ENCODE measurements around the gene NXPE3.
"Not testable (repeated sequence)": the region's sequence is repeated elsewhere in the genome, so short reads cannot be mapped to it uniquely, and the experiment has no call there.

Gene NXPE3

GRCh38 chr3:101858464-101859030 lies 79.5 kb downstream of the NXPE3 start:
- DNase-seq (ENCODE audit: low read depth): no peak
- no peak overlapping the region for H3K4me3 ChIP-seq (ENCODE audit: low read length)

GRCh38 chr3:101859882-101860448 lies 81.0 kb downstream of the NXPE3 start:
- H3K4me3 ChIP-seq (ENCODE audit: low read length): no peak overlapping the region
- no peak for DNase-seq (ENCODE audit: low read depth)
- TF ChIP-seq CTCF (IDR thresholded peaks at IDR 0.05; ENCODE audit: insufficient read depth, low read depth, low read length, missing control alignments): no peak

More at GRCh38 chr3:101858464-101859030, 79.5 kb downstream of the NXPE3 start:
- no peak for TF ChIP-seq CTCF (IDR thresholded peaks at IDR 0.05; ENCODE audit: insufficient read depth, low read depth, low read length, missing control alignments)

GRCh38 chr3:101861212-101861788 lies 82.3 kb downstream of the NXPE3 start:
- no peak overlapping the region for H3K4me3 ChIP-seq (ENCODE audit: low read length)
- TF ChIP-seq CTCF (IDR thresholded peaks at IDR 0.05; ENCODE audit: insufficient read depth, low read depth, low read length, missing control alignments): no peak
- DNase-seq (ENCODE audit: low read depth): no peak

GRCh38 chr3:101861789-101862415 lies 82.9 kb downstream of the NXPE3 start:
- no peak overlapping the region for H3K4me3 ChIP-seq (ENCODE audit: low read length)
- peak; percentile 46 for DNase-seq (ENCODE audit: low read depth)
- TF ChIP-seq CTCF (IDR thresholded peaks at IDR 0.05; ENCODE audit: insufficient read depth, low read depth, low read length, missing control alignments): no peak

GRCh38 chr3:101862416-101863165 lies 83.6 kb downstream of the NXPE3 start:
- DNase-seq (ENCODE audit: low read depth): peak; percentile 66
- H3K4me3 ChIP-seq (ENCODE audit: low read length): no peak overlapping the region
- TF ChIP-seq CTCF (IDR thresholded peaks at IDR 0.05; ENCODE audit: insufficient read depth, low read depth, low read length, missing control alignments): no peak

GRCh38 chr3:101864926-101865325 lies 85.9 kb downstream of the NXPE3 start:
- not testable (repeated sequence) for DNase-seq (ENCODE audit: low read depth); H3K4me3 ChIP-seq (ENCODE audit: low read length)

Data from epithelial cell of esophagus (primary cell).